LNCAP (cell line): ENCODE results near the gene ANO6.

Source experiments
- TF ChIP-seq, protein P1 (sequence below): fragments of 450-650 bp; IDR thresholded peaks from 2 replicates; pipeline ENCODE4 v1.5.1; 2017; ENCODE audit warnings: mild to moderate bottlenecking

ANO6 gene

DNA sequence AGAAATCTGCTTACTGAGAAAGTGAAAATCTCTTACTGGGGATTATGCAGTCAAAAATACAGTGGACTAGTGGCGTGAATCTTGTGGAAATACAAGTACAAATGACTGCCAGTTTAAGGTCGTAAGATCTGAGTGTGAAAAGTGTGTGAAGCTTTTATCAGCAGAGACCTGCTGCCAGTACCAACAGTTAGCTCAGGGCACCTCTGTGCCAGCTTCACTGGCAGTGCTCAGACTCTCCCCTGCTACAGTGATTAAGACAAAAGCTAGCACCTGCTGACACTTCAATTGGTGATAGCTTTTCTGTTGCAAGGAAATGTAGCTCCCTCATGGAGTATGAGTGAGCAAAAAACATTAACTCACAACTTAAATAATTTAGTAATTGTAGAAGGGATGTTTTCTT is 185.1 kb downstream of the ANO6 start:
- TF ChIP-seq, protein P1, sequence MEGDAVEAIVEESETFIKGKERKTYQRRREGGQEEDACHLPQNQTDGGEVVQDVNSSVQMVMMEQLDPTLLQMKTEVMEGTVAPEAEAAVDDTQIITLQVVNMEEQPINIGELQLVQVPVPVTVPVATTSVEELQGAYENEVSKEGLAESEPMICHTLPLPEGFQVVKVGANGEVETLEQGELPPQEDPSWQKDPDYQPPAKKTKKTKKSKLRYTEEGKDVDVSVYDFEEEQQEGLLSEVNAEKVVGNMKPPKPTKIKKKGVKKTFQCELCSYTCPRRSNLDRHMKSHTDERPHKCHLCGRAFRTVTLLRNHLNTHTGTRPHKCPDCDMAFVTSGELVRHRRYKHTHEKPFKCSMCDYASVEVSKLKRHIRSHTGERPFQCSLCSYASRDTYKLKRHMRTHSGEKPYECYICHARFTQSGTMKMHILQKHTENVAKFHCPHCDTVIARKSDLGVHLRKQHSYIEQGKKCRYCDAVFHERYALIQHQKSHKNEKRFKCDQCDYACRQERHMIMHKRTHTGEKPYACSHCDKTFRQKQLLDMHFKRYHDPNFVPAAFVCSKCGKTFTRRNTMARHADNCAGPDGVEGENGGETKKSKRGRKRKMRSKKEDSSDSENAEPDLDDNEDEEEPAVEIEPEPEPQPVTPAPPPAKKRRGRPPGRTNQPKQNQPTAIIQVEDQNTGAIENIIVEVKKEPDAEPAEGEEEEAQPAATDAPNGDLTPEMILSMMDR: no peak

DNA sequence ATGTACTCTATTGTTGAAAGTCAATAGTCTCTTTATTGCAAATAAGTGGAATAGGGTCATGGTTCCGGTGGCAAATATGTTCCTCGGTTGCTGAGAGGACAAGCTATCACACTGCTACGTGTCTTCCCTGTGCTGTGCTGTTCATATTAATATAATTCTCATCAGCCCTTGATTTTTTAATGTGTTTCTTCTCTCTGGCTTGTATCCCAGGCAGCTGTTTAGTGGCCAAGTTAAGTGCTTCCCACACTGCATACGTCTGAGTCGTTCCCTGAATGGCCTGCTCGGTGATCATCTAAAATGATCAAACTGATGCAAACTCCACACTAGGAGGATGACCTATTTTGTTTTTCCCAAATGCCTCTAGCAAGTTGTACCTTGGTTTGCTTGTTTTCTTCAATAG is 186.4 kb downstream of the ANO6 start:
- TF ChIP-seq, protein P1: no peak

DNA sequence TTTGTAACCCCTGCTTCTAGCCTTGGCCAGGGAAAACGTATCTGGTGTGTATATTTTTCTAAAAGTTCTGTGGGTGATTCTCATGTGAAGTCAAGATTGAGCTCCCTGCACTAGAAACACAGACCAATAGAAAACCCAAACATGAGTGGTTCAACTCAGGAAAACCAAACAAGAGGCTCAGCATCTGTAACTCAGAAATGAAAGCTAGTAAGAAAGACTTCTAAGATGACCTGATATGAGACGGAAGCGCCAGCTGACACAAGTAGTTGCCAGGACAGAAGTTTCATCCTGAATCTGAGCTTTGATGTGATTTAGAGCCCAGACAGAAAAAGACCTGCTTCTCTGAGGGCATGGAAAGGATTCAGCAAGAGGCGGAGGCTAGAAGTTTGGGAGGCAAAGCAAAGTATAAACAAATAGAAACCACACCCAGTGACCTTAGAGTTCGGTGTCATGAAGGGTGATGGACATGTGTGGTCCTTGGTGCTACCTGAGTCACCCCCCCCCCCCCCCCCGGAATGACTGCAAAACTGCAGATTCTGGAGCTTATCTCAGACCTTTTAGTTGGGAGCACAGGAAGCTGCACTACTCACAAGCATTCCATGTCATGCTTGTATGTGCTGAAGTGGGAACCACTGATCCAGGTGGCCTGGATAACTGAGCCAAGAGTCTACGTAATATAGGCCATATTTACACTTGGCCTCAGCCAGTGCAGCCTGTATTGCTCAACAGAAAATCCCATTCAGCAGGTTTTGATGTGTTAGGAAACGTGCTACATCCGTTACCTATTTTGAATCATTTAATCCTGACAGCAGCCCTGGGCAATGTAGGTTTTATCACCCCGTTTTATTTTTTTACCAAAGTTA is 191.3 kb downstream of the ANO6 start:
- TF ChIP-seq, protein P1: no peak

DNA sequence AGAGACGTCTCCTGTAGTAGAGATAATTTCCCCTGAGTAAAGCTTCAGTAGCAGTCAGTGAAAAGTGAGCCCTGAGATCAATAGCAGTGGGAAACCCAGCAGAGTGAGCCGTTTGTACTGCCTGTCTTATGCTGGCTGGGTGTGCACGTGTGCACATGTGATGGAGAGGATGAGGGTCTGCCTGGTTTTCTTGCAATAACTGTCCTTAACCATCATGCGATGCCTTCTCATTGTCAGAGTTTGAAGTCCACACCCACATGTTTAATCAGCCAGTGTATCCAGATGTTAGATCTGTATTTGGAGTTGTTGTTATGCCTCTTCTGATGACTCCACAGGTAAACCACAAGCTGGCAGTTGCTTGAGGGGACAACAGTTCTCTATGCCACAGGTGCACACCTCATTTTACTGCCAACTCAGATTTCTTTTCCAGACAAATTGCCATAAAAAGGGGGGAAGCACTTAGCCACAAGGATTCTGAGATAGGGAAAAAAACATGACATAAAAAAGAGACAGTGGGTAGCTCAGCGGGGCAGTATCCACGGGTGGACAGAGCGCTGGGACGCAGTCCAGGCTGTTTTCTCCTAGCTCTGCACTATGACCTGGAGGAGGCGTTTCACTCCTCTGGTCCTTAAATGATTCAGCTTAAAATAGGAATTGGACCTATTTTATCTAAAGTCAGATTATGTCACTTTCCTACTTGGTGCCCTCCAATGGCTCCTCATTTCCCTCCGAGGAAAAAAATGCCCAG is 192.3 kb downstream of the ANO6 start:
- TF ChIP-seq, protein P1: no peak

DNA sequence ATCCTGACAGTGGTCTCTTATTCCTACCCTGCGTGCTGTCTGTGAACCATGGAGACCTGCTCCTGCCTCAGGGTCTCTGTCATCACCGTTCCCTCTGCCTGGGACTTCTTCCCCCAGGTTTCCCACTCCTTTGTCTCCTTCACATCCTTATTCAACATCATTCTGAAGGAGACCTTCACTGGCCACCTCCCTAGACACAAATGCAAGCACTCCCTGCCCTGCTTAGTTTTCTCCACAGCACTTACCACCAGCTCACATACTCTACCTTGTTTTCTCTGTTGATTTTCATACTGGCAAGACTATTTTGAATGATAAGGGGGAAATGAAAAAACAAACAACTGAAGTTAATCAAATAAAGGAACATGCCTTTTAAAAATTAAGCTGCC is 192.8 kb downstream of the ANO6 start:
- TF ChIP-seq, protein P1: no peak

DNA sequence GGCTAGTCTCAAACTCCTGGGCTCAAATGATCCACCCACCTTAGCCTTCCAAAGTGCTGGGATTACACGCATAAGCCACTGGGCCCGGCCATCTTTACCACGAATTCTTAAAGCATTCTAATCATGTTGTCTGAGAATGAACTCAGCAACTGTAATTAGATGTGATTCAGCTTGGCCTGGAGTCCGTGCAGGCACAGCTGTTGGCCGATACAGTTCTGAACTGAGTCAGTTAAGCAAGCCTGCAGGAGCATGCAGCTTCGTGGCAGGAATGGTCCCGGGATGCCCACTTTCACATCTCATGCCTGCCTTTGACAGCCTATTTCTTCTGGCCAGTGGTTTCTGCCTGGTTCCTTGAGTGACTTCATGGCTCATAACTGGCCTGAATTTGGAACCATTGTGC is 194.1 kb downstream of the ANO6 start:
- TF ChIP-seq, protein P1: no peak

DNA sequence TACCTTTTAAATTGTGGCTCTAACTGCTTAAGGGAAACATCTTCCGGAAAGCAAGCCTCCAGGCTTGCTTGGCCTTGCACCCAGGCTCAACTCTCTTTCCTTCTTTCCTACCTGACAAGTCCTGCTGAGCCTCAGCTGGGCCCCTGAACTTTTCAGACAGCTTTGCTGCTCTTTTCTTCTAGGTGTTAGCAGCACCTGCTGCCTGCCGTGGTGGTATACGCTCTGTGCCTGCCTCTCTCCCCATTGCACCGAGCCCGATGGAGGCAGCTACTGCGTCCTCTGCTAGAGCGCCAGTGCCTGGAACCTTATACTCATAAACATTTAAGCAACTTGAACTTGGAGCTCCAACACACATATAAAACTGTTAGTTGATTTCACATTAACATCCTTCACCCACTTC is 195.7 kb downstream of the ANO6 start:
- TF ChIP-seq, protein P1: no peak
